Ovary (tissue), 9 donors: Measurements from ENCODE around the gene ACAT1. TPM values are rescaled to one million over a fixed set of nuclear protein-coding genes. Genes with fewer than 3 reads are reported as not detected.

Experiments
- DNase-seq, 5 donors: peaks; one replicate each; pipeline ENCODE4 v3.0.0-alpha.2; 2019 to 2020
- H3K27ac ChIP-seq, 2 donors: fragments of 200-600 bp; one replicate each; pipeline versions ENCODE4 v1.5.1 to v1.8.0; 2019 to 2022
- H3K27me3 ChIP-seq: fragments of 200-600 bp; one replicate; pipeline ENCODE4 v1.8.0; 2022
- H3K36me3 ChIP-seq: fragments of 200-600 bp; sonication (generic); one replicate; pipeline ENCODE4 v1.5.1; 2019
- H3K4me1 ChIP-seq: one replicate; pipeline ENCODE4 v1.8.1; 2013; ENCODE audit warnings: mild to moderate bottlenecking, moderate library complexity; ENCODE audit not compliant: insufficient read depth
- H3K4me3 ChIP-seq: fragments of 200-600 bp; sonication (generic); one replicate; pipeline ENCODE4 v1.5.1; 2017
- H3K9me3 ChIP-seq, 2 donors: fragments of 200-600 bp in 1 of 2; sonication (generic) in 1 of 2; one replicate each; pipeline versions ENCODE4 v1.5.1 to v1.8.1; 2013 to 2019; ENCODE audit warnings: mild to moderate bottlenecking in 1 of 2, moderate library complexity in 1 of 2
- EP300 ChIP-seq: sonication (generic); formaldehyde crosslinking; IDR thresholded peaks from one replicate; pipeline ENCODE4 v1.6.1; 2017; ENCODE audit warnings: antibody characterized with exemption
- POLR2A ChIP-seq: fragments of 450-650 bp; IDR thresholded peaks from one replicate; pipeline ENCODE4 v1.6.1; 2017; ENCODE audit warnings: antibody characterized with exemption, mild to moderate bottlenecking, moderate library complexity
- WGBS, 3 donors: extraction: QIAGEN DNeasy Blood & Tissue Kit in 1 of 3; methylation state at CpG; one replicate each; pipeline versions ENCODE4 v1.1.5 to v1.1.7; 2013 to 2017; 5-methylcytosine and 5-hydroxymethylcytosine counted together
- intact Hi-C, 4 donors: fragments of 100-400 bp; cut with DNase I; formaldehyde crosslinking; loops; one replicate each; pipeline versions ENCODE4 v1.11.0 to v1.15.1; 2022 to 2023
- polyA plus RNA-seq, 2 donors: library from polyadenylated mRNA; stranded (reverse); fragments of 200-250 nt in 1 of 2; fragments of 350-450 nt in 1 of 2; fragmentation: Illumina TruSeq in 1 of 2; extraction: RNeasy Lipid Tissue Mini Kit (QIAGEN cat#74804) in 1 of 2; gene quantifications; one replicate each; pipeline ENCODE4 v1.2.3, GENCODE V29; 2013 to 2014
- small RNA-seq: library from RNA; depleted of rRNA; stranded (forward); fragments of <200 nt; gene quantifications from one replicate; pipeline ENCODE3, GENCODE V24; 2016
- total RNA-seq, 7 donors: library from RNA; depleted of rRNA in 2 of 7; stranded (reverse); fragments of >200 nt in 2 of 7; fragmentation: NEBNext Ultra II Directional in 3 of 7; extraction: Animal tissue kit (Norgen Biotek cat#: 25700) in 3 of 7; gene quantifications; one replicate each; pipeline versions ENCODE4 v1.1.0 to v1.2.4, GENCODE V29; 2016 to 2023
- TF ChIP-seq, protein P1 (sequence below), 3 donors: fragments of 450-650 bp in 2 of 3; fragments of 200-600 bp in 1 of 3; IDR thresholded peaks; one replicate each; pipeline versions ENCODE4 v1.5.1 to v1.8.0; 2016 to 2022; ENCODE audit warnings: antibody characterized with exemption in 3 of 3, mild to moderate bottlenecking in 1 of 3
- donor health status: DM: no; HTN: no; CAD: no; lungs with moderate emphysema.
- donor health status: DM: no; HTN: no; CAD: no.
- donor health status: Bipolar disorder and iron deficiency.
- donor health status: DM: yes; HTN: yes; CAD: no.
- donor health status: DM: no; HTN: no; CAD: no.
- donor health status: DM: yes; HTN: yes; CAD: no.

ACAT1 gene
- total and polyA plus RNA-seq, 9 donors, result 50.0 to 111 (median 74.6) TPM

DNA sequence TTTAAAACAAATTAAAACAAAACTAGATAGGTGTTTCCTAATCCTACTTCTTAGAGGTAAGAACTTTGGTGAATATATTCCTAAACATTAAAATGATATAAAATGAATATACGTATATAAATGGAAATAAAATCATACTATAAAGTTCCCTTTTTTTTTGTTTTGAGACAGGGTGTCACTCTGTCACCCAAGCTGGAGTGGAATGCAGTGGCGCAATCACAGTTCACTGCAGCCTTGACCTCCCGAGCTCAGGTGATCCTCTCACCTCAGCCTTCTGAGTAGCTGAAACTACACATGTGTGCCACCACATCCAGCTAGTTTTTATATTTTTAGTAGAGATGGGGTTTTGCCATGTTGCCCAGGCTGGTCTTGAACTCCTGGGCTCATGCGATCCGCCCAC, 56.2 kb downstream of the ACAT1 start:
- Histone ChIP-seq H3K4me1 (no peaks in the 10 kb centered on the region), H3K27ac (no peak overlapping the region), H3K27me3 (no peaks in the 10 kb centered on the region), H3K36me3 (no peaks in the 10 kb centered on the region), H3K4me3 (no peak overlapping the region), H3K9me3 (no peaks in the 10 kb centered on the region)
- WGBS, 3 donors, result 75 to 90% (median 81%) methylated on average over 5 of the region's 5 CpGs
- DNase-seq, result no peak
- TF ChIP-seq EP300 (no peak), POLR2A (no peak)
- TF ChIP-seq, protein P1, sequence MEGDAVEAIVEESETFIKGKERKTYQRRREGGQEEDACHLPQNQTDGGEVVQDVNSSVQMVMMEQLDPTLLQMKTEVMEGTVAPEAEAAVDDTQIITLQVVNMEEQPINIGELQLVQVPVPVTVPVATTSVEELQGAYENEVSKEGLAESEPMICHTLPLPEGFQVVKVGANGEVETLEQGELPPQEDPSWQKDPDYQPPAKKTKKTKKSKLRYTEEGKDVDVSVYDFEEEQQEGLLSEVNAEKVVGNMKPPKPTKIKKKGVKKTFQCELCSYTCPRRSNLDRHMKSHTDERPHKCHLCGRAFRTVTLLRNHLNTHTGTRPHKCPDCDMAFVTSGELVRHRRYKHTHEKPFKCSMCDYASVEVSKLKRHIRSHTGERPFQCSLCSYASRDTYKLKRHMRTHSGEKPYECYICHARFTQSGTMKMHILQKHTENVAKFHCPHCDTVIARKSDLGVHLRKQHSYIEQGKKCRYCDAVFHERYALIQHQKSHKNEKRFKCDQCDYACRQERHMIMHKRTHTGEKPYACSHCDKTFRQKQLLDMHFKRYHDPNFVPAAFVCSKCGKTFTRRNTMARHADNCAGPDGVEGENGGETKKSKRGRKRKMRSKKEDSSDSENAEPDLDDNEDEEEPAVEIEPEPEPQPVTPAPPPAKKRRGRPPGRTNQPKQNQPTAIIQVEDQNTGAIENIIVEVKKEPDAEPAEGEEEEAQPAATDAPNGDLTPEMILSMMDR (IDR thresholded peaks at IDR 0.05), result no peak
- intact Hi-C loops, result no loop called here

DNA sequence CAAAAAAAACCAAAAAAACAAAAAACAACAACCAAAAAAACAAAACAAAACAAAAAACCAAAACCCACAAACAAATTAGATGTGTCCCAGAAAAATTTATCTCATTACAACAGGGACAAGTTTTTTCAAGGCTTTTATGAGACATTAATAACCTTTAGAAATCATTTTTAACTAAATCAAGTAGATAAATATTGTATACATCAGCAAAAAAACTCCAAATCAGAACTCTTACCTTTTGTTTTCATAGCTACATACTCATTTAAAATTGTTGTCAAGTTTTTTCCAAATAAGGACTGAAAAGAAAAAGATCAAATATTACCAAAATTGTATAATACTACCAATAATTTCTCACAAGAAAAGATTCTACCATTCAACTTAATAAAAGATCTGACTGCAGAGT, 72.4 kb downstream of the ACAT1 start:
- Histone ChIP-seq H3K9me3 (no peaks in the 10 kb centered on the region), H3K4me1 (no peaks in the 10 kb centered on the region), H3K27me3 (no peaks in the 10 kb centered on the region), H3K4me3 (no peak overlapping the region), H3K27ac (no peak overlapping the region), H3K36me3 (no peaks in the 10 kb centered on the region)
- intact Hi-C loops, result no loop called here
- DNase-seq, result no peak
- TF ChIP-seq EP300, result no peak
- TF ChIP-seq, protein P1 (IDR thresholded peaks at IDR 0.05), result no peak
- TF ChIP-seq POLR2A, result no peak

DNA sequence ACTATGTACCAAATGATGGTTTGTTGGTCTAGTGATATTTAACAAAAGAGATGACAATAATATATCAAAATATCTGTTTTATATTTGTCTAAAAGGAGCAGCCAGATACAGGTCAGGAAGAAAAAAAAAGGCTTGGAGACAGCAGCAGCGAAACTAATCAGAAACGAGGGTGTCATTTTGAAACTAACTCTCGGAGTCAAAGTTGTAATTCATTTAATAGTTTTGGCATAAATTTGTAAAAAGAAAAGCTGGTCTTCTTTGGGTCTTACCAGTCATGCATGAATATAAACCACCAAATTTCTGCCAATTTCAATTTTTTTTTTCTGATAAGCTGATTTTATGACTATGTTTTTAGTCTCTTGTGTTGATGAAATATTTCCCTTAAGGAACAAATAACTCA, 75.5 kb downstream of the ACAT1 start:
- no peak for DNase-seq
- intact Hi-C loops, result no loop called here
- peaks cover 2% of the 10 kb centered on the region for H3K4me1 ChIP-seq
- H3K27ac ChIP-seq, result no peak overlapping the region
- WGBS, 3 donors, result 74 to 88% (median 87%) methylated on average over 3 of the region's 3 CpGs
- no peaks in the 10 kb centered on the region for H3K9me3 ChIP-seq
- TF ChIP-seq POLR2A, result no peak
- TF ChIP-seq, protein P1 (IDR thresholded peaks at IDR 0.05), result no peak
- TF ChIP-seq EP300, result no peak
- H3K4me3 ChIP-seq, result no peak overlapping the region
- H3K36me3 ChIP-seq, result no peaks in the 10 kb centered on the region
- H3K27me3 ChIP-seq, result no peaks in the 10 kb centered on the region

Small RNAs within 50 kb of the gene (small RNA-seq; reads per million reads assigned to genes)
- gene RF00019, result not detected

Other genes starting within 250 kb of the ACAT1 start
- gene RAB39A, start 193.1 kb upstream of the ACAT1 start, total RNA-seq, result 1 to 10 TPM in 2 of 7 donors, under 1 TPM in 5; 0.28 to 2.1 (median 0.43) TPM
- gene RAB39A, start 193.1 kb upstream of the ACAT1 start, polyA plus RNA-seq, result under 1 TPM; 0.04 to 0.90 TPM
- gene CUL5, start 112.7 kb upstream of the ACAT1 start, total RNA-seq, result 10 to 100 TPM; 18.4 to 34.4 (median 31.7) TPM
- 10 to 100 TPM in 1 of 2 donors, 1 to 10 TPM in 1; 8.3 to 12.6 TPM for gene CUL5, start 112.7 kb upstream of the ACAT1 start, polyA plus RNA-seq
- 10 to 100 TPM; 12.8 to 23.3 (median 16.6) TPM for gene NPAT, start 101.1 kb downstream of the ACAT1 start, total RNA-seq
- 1 to 10 TPM; 6.2 to 8.7 TPM for gene NPAT, start 101.1 kb downstream of the ACAT1 start, polyA plus RNA-seq
- 100 to 1,000 TPM in 1 of 7 donors, 10 to 100 TPM in 6; 55.1 to 104 (median 82.7) TPM for gene ATM, start 101.5 kb downstream of the ACAT1 start, total RNA-seq
- 10 to 100 TPM; 29.2 to 34.5 TPM for gene ATM, start 101.5 kb downstream of the ACAT1 start, polyA plus RNA-seq